Left forelimb (tissue), 1 donor: Measurements from ENCODE around the gene ZNF554.

Experiments used
- DNase-seq: peaks from one replicate; pipeline ENCODE4 v3.0.0-alpha.2; 2018; ENCODE audit warnings: low spot score

The ZNF554 gene

DNA sequence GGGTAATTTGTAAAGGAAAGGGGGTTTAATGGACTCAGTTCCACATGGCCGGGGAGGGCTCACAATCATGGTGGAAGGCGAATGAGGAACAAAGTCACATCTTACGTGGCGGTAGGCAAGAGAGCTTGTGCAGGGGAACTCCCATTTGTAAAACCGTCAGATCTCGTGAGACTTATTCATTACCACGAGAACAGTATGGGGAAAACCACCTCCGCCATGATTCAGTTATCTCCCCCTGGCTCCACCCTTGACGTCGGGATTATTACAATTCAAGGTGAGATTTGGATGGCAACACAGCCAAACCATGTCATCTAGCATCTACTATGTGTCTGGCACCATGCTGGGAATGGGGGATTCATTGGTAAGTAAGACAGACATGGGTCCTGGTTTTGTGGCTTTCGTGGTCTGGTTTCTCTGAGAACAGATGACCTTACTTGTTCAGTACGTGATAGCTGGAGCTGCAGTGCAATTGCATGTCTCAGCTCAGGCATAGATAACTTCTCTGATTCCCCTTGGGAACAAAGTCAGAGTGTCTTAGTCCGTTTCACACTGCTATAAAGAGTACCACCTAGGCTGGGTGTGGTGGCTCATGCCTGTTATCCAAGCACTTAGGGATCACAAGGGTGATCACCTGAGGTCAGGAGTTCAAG, 8.3 kb downstream of the ZNF554 start:
- DNase-seq, result no peak

DNA sequence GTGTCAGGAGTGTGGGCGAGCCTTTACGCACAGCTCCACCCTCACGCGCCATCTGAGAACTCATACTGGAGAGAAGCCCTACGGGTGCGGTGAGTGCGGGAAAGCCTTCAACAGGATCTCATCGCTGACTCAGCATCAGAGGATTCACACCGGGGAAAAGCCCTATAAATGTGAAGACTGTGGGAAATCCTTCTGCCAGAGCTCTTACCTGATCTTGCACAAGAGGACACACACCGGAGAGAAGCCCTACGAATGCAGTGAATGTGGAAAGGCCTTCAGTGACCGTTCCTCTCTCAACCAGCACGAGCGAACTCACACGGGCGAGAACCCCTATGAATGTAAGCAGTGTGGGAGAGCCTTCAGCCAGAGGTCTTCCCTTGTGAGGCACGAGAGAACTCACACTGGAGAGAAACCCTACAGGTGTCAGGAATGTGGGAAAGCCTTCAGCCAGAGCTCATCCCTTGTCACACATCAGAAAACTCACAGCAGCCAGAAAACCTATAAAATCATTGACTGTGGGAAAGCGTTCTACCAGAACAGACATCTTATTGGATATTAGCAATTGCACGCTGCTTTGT, 14.7 kb downstream of the ZNF554 start:
- no peak for DNase-seq

DNA sequence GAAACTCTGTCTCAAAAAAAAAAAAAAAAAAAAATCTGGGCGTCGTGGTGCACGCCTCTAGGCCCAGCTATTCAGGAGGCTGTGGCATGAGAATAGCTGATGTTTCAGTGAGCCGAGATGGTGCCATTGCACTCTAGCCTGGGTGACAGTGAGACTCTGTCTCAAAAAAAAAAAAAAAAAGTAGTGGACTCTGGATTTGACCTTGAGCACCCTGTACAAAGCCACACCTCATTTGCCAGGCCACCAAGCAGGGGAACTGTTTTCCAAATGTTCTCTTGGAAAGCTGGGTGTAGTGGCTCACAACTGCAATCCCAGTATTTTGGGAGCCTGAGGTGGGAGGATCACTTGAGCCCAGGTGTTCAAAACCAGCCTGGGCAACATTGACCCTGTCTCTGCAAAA, 17.8 kb downstream of the ZNF554 start:
- no peak for DNase-seq

DNA sequence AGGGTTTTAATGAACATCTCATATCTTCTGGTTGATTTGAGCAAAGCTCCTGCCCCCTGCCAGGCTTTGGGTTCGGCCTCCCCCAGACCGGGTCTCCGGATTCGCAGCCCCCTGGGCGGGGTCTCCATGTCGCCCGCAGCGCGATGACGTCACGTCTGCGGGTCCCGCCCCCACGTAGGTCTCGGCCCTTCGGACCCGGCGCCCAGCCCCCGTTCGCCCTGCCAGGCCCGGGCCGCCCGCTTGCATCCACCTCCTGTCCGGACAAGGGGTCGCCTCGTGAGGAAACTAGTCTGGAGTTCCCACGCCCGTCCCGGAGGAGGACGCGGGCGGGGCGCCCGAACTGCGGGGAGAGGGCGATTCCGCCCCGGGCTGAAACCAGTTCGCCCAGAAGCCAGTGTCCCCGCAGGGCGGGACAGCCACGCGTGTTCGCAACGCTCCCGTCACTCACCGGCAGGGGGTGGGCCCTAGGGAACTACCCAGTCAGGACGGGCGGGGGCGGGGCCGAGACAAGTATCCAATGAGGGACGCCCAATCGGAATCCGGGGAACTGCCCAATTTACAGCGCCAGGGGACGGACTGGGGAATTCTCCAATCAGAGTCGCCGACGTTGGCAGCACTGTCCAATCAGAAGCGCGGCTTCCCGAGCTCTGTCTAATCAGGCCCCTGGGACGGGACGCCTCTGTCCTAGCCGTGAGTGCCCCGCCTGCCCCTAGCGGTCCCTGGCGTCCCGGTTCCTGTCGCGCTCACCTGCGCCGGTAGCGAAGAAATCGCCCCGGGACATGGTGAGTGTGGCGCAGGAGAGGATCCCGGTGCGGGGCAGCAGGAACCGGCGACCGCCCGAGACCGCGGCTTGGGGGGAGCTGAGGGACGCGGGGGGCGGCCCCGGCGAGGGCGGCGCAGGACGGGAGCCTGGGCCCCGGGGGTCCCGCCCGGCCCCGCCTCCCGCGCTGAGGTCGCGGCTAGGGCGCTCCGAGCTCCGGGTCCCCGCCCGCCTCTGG, 21.4 kb downstream of the ZNF554 start, which contains the start of gene ZNF555:
TSS of gene ZNF555 (plus strand) at position 682 of the 998 bp plus-strand sequence. CDS start at position 780, 98 bp downstream.
- peak; percentile 99 for DNase-seq

DNA sequence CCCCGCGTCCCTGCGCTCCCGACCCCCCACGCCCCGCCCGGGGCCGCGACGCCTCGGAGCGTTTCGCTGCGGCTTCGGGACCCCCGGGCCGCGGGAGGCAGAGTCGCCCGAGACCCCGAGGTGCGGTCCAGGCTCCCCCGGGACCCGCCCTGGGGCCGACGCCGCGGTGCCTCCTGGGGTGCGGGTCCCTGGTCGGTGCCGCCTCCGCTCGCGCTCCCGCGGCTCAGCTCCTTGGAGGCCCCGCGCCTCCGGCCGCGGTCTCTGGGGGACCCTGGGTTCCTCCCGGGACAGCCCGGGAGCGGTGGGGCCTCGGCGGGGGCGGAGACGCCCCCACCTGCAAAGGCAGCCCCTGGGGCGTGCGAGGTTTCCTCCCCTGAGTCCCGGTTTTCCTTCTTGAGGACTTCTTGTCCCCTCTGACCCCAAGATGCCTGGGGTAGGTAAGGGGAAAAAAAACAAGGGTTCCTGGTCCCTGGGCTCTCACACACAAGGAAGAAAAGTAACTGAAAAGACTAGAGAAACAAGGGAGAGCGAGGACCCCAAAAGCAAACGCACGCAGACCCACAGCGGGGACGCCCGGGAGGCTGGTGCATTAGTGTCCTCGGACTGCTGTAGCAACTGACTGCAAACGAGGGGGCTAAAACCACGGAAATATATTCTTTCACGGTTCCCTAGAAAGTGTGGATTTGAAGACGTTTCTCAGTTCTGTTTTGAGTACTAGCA, 22.3 kb downstream of the ZNF554 start:
- no peak for DNase-seq

DNA sequence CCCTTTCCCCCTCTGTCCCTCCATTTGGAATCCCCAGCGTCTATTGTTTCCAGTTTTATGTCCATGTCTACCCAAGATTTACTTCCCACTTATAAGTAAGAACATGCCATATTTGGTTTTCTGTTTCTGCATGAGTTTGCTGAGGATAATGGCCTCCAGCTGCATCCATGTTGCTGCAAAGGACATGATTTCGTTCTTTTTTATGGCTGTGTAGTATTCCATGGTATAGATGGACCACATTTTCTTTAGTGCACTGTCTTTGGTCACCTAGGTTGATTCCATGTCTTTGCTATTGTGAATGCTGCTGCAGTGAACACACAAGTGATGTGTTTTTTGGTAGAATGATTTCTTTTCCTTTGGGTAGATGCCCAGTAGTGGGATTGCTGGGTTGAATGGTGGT, 25.4 kb downstream of the ZNF554 start:
- DNase-seq, result no peak

DNA sequence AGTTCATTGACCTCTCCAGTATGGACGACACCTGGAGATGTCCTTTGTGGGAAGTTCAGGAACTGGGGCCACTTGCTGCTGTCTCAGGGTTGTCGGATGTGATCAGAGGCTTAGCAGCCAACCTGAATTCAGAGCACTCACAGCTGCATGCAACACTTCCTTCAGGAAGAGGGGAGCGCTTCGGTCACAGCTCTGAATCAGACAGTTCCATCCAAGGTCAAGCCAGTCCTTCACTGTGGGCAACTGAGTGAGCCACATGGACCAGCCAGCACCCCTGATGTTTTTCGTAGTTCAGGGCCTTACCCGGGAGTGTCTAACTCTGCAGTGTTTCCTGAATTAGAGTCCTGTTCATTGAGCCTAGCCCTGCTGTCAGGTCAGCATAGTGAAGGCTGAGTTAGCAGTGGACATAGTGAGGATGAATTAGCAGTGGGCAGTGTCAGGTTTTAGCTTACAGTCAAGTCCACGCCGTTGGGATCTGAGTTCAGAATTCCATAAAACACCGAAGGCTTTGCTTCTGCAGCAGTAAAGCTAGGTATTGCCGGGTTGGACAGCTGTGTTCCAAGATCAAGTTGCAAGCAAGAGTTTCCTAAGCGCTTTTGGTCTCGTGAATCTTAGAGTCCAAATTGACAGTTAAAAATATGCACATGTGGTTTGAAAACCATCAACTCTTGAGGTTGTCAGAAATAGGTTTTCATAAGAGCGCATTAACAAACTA, 26.7 kb downstream of the ZNF554 start:
- DNase-seq, result no peak

DNA sequence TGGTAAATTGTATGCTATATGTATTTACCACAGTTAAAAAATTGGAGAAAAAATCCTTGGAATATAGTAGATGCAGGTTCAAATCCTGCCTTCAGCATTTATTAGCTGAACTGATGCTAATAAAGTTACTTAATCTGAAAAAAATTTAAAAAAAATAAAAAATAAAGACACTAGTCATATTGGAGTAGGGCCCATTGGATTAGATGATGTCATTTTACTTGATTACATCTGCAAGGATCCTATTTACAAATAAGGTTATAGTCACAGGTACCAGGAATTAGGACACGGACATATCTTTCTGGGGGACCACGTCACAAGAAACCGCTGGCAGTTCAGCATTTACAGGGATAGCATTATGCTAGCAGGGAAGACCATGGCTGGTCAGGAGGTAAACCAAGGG, 27.8 kb downstream of the ZNF554 start:
- no peak for DNase-seq

DNA sequence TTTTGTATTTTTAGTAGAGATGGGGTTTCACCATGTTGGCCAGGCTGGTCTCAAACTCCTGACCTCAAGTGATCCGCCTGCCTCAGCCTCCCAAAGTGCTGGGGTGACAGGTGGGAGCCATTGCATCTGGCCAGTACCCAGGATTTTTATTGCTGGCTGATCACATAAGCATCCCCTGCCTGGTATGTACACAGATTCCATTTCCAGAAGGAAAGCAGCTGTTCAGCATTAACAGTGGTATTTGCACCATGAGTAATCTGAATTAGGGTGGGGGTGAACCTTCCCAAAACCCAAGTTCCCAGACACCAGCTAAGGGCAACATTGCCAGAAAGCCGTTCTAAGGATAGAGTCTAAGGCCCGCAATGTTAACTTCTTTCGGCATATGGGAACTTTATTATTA, 28.9 kb downstream of the ZNF554 start:
- no peak for DNase-seq

DNA sequence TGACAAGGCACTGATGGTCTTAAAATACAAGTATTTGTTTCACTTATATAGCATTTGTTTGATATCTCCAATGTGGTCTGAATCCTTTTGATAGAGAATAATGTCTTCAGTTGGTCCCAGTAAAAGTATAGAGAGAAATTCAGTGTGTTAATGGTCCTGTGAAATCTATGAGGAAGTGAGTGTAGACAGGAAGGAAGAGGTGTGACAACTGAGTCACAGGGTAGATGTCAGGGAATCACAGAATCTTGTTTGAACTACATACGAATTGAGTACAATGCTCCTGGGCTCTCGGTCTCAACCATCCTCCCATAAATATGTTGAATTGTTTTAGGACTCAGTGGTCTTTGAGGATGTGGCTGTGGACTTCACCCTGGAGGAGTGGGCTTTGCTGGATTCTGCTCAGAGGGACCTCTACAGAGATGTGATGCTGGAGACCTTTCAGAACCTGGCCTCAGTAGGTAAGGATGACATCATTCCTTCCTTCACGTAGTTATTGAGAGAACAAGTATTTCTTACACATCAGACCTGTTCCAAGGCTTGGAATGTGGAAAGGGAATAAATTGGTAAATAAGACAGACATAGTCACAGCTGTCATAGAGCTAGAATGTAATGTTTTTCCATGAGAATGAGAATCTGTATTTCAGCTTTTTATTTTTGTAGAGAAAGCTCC, 30.7 kb downstream of the ZNF554 start:
- no peak for DNase-seq

DNA sequence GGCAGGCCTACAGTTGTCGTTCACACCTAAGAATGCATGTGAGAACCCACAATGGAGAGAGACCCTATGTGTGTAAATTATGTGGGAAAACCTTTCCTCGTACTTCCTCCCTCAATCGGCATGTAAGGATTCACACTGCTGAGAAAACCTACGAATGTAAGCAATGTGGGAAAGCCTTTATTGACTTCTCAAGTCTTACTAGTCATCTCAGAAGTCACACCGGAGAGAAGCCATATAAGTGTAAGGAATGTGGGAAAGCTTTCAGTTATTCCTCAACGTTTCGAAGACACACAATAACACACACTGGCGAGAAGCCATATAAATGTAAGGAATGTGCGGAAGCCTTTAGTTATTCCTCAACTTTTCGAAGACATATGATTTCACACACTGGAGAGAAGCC, 32.9 kb downstream of the ZNF554 start:
- DNase-seq, result no peak

DNA sequence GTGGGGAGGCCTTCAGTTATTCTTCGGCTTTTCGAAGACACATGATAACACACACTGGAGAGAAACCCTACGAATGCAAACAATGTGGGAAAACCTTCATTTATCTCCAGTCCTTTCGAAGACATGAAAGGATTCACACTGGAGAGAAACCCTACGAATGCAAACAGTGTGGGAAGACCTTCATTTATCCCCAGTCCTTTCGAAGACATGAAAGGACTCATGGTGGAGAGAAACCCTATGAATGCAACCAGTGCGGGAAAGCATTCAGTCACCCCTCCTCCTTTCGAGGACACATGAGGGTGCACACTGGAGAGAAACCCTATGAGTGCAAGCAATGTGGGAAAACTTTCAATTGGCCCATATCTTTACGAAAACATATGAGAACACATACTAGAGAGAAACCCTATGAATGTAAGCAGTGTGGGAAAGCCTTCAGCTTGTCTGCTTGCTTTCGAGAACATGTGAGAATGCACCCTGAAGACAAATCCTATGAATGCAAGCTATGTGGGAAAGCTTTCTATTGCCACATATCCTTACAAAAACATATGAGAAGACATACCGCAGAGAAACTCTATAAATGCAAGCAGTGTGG, 33.4 kb downstream of the ZNF554 start:
- no peak for DNase-seq

DNA sequence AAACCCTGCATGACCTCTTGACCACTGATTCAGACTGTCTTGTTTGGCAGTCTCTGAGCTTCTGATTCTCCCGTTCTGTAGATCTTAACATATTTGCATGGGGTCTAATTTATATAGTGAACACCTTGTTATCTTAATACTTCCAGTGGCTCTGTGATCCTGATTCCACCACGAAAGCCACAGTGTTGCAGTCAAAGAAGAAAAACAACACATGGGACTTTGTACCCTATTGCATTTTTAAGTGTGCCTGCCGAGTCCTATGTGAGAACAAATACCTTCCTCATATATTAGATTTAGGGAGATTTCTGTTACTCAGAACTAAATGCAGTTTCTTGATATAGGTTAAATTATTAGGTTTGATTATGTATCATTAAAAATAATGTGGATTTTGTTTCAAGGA, 35.2 kb downstream of the ZNF554 start:
- DNase-seq, result no peak

DNA sequence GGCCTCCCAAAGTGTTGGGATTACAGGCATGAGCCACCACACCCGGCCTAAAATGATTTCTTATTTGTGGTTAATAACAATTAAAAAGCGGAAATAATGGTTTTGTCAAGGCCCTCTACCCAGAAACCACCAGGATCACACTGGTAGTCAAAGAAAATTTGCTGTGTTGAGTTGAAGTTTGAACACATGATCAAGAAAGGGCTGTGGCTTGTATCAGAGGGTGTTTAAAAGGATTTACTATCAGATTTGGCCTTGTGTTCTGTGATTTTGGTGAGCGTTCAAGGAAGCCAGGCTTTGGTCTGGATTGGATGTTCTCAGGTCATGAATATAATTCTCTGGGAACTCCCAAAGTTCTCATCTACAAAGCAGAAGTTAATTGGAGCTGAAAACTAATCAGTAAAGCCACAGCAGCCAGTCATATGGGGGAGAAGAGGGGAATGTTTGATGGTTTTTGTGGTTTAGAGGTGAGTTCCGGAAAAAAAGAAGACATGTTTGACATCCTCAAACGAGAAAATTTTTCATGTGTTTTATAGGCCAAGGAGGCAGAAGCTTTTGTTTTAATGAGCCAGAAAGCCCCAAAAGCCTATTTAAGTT, 36.9 kb downstream of the ZNF554 start:
- DNase-seq, result no peak

DNA sequence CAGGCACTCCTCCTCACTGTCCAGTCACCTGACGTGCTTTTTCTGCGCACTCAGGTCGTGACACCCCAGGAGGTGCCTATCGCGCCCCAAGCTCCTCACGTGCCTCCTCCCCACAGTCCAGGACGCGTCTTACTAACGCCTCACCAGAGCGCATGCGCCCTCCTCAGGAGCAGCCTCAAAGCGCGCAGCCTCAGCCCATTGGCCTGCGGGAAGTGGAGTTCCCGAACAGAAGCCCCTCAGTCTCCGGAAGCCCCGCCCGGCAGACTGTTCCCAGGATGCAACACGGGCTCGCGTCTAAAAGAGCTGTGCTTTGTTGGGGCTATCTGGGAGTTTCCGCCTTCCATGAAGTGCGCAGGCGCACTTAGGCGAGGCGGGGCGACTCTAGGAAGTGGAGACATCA, 39.2 kb downstream of the ZNF554 start:
- no peak for DNase-seq

DNA sequence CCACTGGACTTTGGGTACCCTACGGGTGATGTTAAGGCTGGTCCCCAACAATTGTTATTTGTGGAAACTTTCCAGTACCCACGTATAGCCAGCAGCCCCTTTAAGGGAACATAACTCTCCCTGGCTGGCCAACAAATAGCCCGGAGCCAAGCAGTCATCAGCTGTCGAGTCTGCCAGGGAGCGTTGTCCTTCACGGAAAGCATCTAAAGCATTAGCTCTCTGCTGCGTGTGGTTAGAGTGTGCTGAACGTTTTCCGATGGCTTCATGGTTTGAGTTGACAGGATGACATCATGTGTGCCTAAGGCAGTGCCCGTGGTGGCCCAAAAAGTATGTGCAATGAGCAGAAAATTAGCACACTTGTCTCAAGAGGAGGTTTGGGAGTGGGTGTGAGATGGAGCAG, 44.1 kb downstream of the ZNF554 start:
- no peak for DNase-seq

DNA sequence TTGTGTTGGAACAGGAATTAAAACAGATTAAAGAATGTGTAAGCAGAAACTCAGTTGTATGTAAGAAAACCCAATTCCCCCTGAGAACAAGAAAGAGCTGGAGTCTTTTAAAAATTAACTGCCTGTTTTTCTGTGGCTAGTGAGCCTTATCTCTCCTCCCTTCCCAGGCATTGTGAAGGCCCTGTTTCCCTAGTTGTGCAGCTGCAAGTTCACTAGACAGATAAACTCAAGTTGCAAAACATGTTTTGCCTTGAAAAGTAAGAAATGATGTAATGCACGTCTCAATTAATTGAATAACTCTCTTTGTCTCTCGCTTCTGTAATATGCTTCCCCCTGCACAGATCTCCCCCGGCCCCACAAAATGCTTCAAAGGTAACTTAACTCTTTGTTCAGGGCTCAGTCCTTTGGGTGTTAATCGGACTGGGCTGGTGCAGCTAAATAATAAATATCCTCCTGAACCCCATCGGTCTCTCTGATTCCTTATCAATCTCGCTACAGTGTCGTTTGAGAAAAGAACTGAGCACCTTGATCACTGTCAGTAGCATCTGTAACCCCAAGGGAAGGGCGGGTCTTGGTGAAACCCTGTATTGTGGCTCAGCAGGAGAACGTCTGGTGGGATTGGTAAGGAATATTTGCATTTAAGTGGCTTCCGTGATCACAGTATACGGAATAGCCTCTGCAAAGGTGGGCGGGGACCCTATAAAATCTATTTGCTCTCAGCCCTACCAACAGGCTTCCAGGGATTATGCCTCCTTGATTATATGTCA, 45.8 kb downstream of the ZNF554 start:
- DNase-seq, result no peak

DNA sequence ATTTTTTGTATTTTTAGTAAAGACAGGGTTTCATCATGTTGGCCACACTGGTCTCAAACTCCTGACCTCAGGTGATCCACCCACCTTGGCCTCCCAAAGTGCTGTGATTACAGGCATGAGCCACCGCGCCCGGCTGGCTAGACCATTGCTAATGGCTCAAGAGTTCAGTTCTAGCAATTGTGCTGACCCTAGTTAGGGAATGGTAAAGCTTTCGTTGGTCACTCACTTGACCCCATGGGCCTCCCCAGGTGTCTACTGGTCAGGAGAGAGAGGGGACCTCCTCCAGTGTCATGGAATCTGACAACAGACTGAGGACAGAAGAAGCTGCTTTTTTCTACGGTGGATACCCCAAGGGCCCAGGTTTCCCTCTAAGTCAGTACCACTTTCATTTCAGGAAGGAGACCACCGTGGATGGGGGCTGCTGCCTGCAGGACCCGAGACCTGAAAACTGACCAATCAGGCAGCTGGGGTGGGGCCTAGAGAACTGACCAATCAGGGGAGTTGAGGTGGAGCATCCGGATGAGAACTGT, 46.9 kb downstream of the ZNF554 start:
- no peak for DNase-seq
